NCI-H510A treated with DMSO at 0.1 percent for 48 hours (cell line): ENCODE data around the gene ZFYVE19.
"Not testable (repeated sequence)": the region's sequence is repeated elsewhere in the genome, so short reads cannot be mapped to it uniquely, and the experiment has no call there.

ENCODE experiments used
- DNase-seq: peaks from one replicate; lab custom pipeline; 2025; lab: John Stamatoyannopoulos, UW

ZFYVE19 gene

GRCh38 chr15:40847223-40847961 is 40.5 kb downstream of the ZFYVE19 start:
- peak; percentile 81 for DNase-seq

DNA sequence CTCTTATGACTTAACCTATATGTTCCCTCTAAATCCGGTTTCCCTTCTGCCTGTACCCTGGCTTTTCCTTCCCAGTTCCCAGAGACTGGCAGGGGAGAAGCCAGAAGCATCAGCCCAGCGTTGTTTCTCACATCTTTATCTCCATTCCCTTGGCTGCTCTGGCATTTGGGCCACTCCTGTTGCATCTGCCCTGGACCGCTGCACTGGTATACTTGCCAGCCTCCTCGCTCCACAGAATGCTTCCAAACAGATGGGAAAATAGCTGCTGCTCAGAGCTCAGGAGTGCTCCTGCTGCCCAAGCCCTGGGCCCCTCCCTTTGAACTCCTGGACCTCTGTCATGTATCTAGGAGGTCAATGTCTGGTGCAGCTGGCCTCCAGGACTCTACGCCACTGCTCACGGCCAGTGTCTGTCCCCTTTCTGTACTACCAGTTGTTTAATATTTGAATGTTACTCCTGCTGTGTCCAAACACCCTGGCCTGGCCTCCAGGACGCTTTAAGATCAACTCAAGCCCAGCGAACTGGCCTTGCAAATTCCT is 43.8 kb downstream of the ZFYVE19 start:
- no peak for DNase-seq

DNA sequence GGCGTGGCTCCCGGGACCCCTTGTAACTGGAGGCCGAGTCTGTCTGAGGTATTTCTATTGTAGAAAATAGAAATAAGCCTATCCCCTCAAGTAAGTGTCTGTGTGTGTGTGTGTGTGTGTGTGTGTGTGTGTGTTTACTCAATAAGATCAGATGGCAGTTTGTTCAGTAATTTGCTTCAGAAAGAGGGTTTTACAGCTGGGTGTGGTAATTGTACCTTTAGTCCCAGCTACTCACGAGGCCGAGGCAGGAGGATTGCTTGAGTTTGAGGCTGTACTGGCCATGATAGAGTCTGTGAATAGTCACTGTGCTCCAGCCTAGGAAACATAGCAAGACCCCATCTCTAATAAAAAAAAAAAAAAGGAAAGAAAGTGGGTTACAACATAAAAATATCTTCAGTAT is 45.6 kb downstream of the ZFYVE19 start:
- no peak for DNase-seq

GRCh38 chr15:40853241-40853890 is 46.5 kb downstream of the ZFYVE19 start:
- no peak for DNase-seq

DNA sequence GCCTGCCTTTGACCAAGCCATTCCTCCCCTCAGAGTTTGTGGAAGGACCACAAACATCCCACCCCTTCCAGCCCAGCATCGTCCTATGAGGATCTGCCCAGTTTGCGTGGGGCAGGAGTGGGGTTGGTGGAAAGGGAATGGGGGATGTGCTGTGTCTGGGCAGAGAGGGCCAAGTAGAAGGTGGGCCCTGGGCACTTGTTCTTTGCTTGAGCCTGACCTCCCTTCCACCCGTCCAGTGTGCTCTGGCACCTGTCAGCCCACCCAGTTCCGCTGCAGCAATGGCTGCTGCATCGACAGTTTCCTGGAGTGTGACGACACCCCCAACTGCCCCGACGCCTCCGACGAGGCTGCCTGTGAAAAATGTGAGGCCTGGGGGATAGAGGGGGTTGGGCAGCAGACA is 47.3 kb downstream of the ZFYVE19 start:
- no peak for DNase-seq

DNA sequence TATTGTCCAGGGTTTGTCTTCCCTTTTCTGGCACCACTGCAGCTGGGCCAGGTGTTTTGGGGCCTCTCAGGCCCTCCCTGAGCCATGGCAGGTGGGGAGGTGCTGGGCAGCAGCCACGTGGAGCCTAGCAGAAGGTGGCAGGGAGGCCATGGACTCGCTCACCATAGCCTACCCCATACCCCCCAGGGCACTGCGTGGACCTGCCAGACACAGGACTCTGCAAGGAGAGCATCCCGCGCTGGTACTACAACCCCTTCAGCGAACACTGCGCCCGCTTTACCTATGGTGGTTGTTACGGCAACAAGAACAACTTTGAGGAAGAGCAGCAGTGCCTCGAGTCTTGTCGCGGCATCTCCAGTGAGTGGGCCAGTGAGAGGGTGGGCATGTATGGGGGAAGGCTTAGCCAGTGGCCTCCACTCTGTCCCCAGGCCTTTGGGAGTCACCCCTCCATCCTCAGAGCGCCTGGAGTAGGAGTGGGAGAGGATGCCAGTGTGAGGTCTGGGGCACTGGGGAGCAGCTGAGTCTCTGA is 48.9 kb downstream of the ZFYVE19 start:
- no peak for DNase-seq

GRCh38 chr15:40856746-40857145 is 49.9 kb downstream of the ZFYVE19 start:
- no peak for DNase-seq

- DNase-seq: peak; percentile 32
Observed at GRCh38 chr15:40857601-40858341, 50.9 kb downstream of the ZFYVE19 start.

DNA sequence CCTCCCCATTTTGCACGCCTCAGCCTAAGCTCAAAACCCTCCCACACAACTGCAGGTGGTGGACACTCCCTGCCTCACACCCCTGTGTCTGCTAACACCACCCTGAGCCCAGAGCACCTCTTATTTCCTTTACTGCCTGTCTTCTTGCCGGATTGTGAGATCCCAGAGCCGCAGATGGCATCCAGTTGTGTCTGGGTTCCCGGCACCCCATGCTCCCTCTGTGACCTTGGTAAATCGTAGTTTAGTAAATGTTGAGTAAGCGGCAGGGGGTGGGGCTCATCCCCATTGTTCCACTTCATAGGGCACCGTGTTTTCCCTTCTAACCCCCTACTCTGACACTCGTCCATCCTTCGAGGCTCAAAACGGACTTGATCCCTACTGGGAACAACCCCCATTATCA is 51.8 kb downstream of the ZFYVE19 start:
- no peak for DNase-seq

DNA sequence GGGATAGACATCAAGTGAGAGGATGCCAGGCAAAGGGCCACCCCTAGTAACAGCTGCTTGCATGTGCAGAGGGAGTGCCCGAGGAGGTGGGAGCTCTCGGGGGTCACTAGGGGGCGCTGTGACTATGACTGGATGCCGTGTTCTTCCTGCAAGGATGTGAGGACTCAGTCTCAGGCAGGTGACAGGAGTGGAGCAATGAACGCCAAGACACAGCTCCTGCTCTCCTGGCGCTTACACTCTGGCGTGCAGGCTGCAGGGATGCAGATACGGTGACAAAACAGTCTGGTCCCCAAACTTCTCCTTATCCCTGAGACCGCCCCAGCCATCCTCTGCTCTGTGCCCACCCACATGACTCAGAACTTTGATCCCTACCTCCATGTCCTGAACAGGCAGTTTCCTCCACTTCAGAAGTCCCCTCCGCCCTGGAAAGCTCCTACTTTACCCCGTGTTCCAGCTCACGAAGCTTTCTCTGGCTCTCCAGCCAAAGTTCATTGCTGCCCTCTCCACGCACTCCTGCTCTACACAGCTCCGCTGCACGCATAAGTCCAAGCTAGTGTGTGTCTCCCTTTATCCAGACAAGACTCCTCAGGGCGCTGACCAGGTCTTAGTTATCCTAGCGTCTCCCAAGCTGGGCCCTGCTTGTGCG is 52.4 kb downstream of the ZFYVE19 start:
- DNase-seq: peak; percentile 18

GRCh38 chr15:40861147-40861546 is 54.3 kb downstream of the ZFYVE19 start:
- not testable (repeated sequence) for DNase-seq

- no peak for DNase-seq
Observed at GRCh38 chr15:40863660-40864270, 56.9 kb downstream of the ZFYVE19 start.
